H9 (cell line): ENCODE data around the gene FOXC2. TPM values are rescaled to one million over a fixed set of nuclear protein-coding genes. Genes with fewer than 3 reads are reported as not detected.

Experiments
- DNase-seq: peaks from one replicate; pipeline ENCODE4 v3.0.0-alpha.2; 2017
- H2AFZ ChIP-seq: one replicate; pipeline ENCODE4 v1.6.1; 2013; ENCODE audit warnings: mild to moderate bottlenecking, low read length, control low read depth, moderate library complexity
- H2AK5ac ChIP-seq: 2 replicates; pipeline ENCODE4 v1.6.1; 2013; ENCODE audit warnings: low read length, control low read depth, mixed read lengths; ENCODE audit not compliant: insufficient read length
- H2BK120ac ChIP-seq: one replicate; pipeline ENCODE4 v1.6.1; 2013; ENCODE audit warnings: low read depth, mild to moderate bottlenecking, low read length, control low read depth, inconsistent platforms; ENCODE audit not compliant: poor library complexity, severe bottlenecking
- H2BK12ac ChIP-seq: 2 replicates; pipeline ENCODE4 v1.6.1; 2013; ENCODE audit warnings: low read length, control low read depth, mixed read lengths, low read depth; ENCODE audit not compliant: insufficient read length
- H2BK15ac ChIP-seq: 2 replicates; pipeline ENCODE4 v1.6.1; 2013; ENCODE audit warnings: low read depth, low read length, control low read depth
- H2BK20ac ChIP-seq: one replicate; pipeline ENCODE4 v1.6.1; 2013; ENCODE audit warnings: low read depth, mild to moderate bottlenecking, low read length, control low read depth, inconsistent platforms; ENCODE audit not compliant: poor library complexity, severe bottlenecking
- H2BK5ac ChIP-seq: 2 replicates; pipeline ENCODE4 v1.6.1; 2013; ENCODE audit warnings: low read length, control low read depth, mixed read lengths; ENCODE audit not compliant: insufficient read length
- H3K14ac ChIP-seq: 2 replicates; pipeline ENCODE4 v1.6.1; 2013; ENCODE audit warnings: low read length, control low read depth; ENCODE audit not compliant: insufficient read depth
- H3K18ac ChIP-seq: 2 replicates; pipeline ENCODE4 v1.6.1; 2013; ENCODE audit warnings: low read depth, mild to moderate bottlenecking, mixed read lengths, low read length, control low read depth; ENCODE audit not compliant: insufficient read length
- H3K23ac ChIP-seq: 2 replicates; pipeline ENCODE4 v1.6.1; 2013; ENCODE audit warnings: low read length, control low read depth, mixed read lengths, low read depth; ENCODE audit not compliant: insufficient read length
- H3K23me2 ChIP-seq: 2 replicates; pipeline ENCODE4 v1.6.1; 2013; ENCODE audit warnings: low read depth, mild to moderate bottlenecking, mixed read lengths, low read length, control low read depth; ENCODE audit not compliant: insufficient read length, poor library complexity, severe bottlenecking
- H3K27ac ChIP-seq: 2 replicates; pipeline ENCODE4 v1.5.1; 2013; ENCODE audit warnings: low read length, control low read depth, mixed read lengths, low read depth; ENCODE audit not compliant: insufficient read length
- H3K27me3 ChIP-seq: 2 replicates; pipeline ENCODE4 v1.6.1; 2013; ENCODE audit warnings: low read length, control low read depth, inconsistent platforms; ENCODE audit not compliant: insufficient read depth
- H3K4ac ChIP-seq: 2 replicates; pipeline ENCODE4 v1.6.1; 2013; ENCODE audit warnings: low read depth, mild to moderate bottlenecking, control low read depth, inconsistent platforms, low read length, moderate library complexity
- H3K4me1 ChIP-seq: 2 replicates; pipeline ENCODE4 v1.6.1; 2013; ENCODE audit warnings: low read length, control low read depth, inconsistent platforms; ENCODE audit not compliant: insufficient read depth
- H3K4me2 ChIP-seq: 2 replicates; pipeline ENCODE4 v1.6.1; 2013; ENCODE audit warnings: low read length, control low read depth, mixed read lengths; ENCODE audit not compliant: insufficient read length, insufficient read depth
- H3K56ac ChIP-seq: 2 replicates; pipeline ENCODE4 v1.6.1; 2013; ENCODE audit warnings: low read depth, mild to moderate bottlenecking, mixed read lengths, low read length, control low read depth; ENCODE audit not compliant: insufficient read length
- H3K79me1 ChIP-seq: 2 replicates; pipeline ENCODE4 v1.6.1; 2013; ENCODE audit warnings: low read depth, mild to moderate bottlenecking, moderate library complexity, low read length, control low read depth, inconsistent platforms; ENCODE audit not compliant: insufficient read depth, poor library complexity, severe bottlenecking
- H3K79me2 ChIP-seq: 2 replicates; pipeline ENCODE4 v1.6.1; 2013; ENCODE audit warnings: low read length, control low read depth, inconsistent platforms; ENCODE audit not compliant: insufficient read depth
- H3K9ac ChIP-seq: 2 replicates; pipeline ENCODE4 v1.6.1; 2013; ENCODE audit warnings: low read length, control low read depth, mixed read lengths; ENCODE audit not compliant: insufficient read length; ENCODE audit errors: extremely low read depth
- H3K9me3 ChIP-seq: one replicate; pipeline ENCODE4 v1.6.1; 2013; ENCODE audit warnings: low read depth, low read length, inconsistent platforms; ENCODE audit not compliant: control insufficient read depth
- H3T11ph ChIP-seq: one replicate; pipeline ENCODE4 v1.6.1; 2013; ENCODE audit warnings: mild to moderate bottlenecking, low read length, control low read depth, inconsistent platforms
- H4K20me1 ChIP-seq: one replicate; pipeline ENCODE4 v1.6.1; 2013; ENCODE audit not compliant: control insufficient read depth, insufficient read length, insufficient read depth
- H4K5ac ChIP-seq: 2 replicates; pipeline ENCODE4 v1.6.1; 2013; ENCODE audit warnings: low read depth, mild to moderate bottlenecking, mixed read lengths, low read length, control low read depth; ENCODE audit not compliant: insufficient read length
- H4K8ac ChIP-seq: replicated peaks from 2 replicates; pipeline ENCODE4 v1.6.1; 2013; ENCODE audit warnings: low read length, control low read depth, mixed read lengths, low read depth; ENCODE audit not compliant: insufficient read length
- H4K91ac ChIP-seq: 2 replicates; pipeline ENCODE4 v1.6.1; 2013; ENCODE audit warnings: low read depth, mild to moderate bottlenecking, moderate library complexity, mixed read lengths, low read length, control low read depth; ENCODE audit not compliant: insufficient read length
- H3K27ac Mint-ChIP-seq, 3 experiments: 2 replicates in 2 of 3; 3 replicates in 1 of 3; pipeline ENCODE4 v1.8.0; 2020 to 2021; ENCODE audit warnings: mixed read lengths in 3 of 3, mild to moderate bottlenecking in 1 of 3, moderate library complexity in 1 of 3
- H3K27me3 Mint-ChIP-seq: 2 replicates; pipeline ENCODE4 v1.8.0; 2021; ENCODE audit warnings: low read depth, mild to moderate bottlenecking, moderate library complexity, mixed read lengths
- H3K36me3 Mint-ChIP-seq, 3 experiments: 2 replicates in 2 of 3; 3 replicates in 1 of 3; pipeline ENCODE4 v1.8.0; 2020 to 2021; ENCODE audit warnings: low read depth in 3 of 3, mixed read lengths in 3 of 3; ENCODE audit not compliant: insufficient read depth in 1 of 3
- H3K4me1 Mint-ChIP-seq, 2 experiments: 2 replicates each; pipeline ENCODE4 v1.8.0; 2020; ENCODE audit warnings: mixed read lengths in 2 of 2
- H3K4me3 Mint-ChIP-seq, 2 experiments: 2 replicates in 1 of 2; 3 replicates in 1 of 2; pipeline ENCODE4 v1.8.0; 2020 to 2021; ENCODE audit warnings: mild to moderate bottlenecking in 2 of 2, mixed read lengths in 2 of 2, moderate library complexity in 1 of 2
- H3K9me3 Mint-ChIP-seq, 2 experiments: 2 replicates in 1 of 2; 3 replicates in 1 of 2; pipeline ENCODE4 v1.8.0; 2020; ENCODE audit warnings: mild to moderate bottlenecking in 2 of 2, mixed read lengths in 2 of 2, moderate library complexity in 1 of 2
- CTCF ChIP-seq: fragments of 200-600 bp; sonication (generic); conservative IDR thresholded peaks from 3 replicates; pipeline ENCODE4 v1.8.0; 2021; ENCODE audit warnings: antibody characterized with exemption, mild to moderate bottlenecking
- WGBS: extraction: QIAGEN DNeasy Blood & Tissue Kit; methylation state at CpG from one replicate; pipeline ENCODE4 v1.1.7; 2013; ENCODE audit warnings: missing lambda C conversion rate, low lambda C conversion rate, mixed read lengths; ENCODE audit not compliant: insufficient read length; ENCODE audit errors: extremely low coverage; 5-methylcytosine and 5-hydroxymethylcytosine counted together
- total RNA-seq: library from RNA; stranded (reverse); gene quantifications from 2 replicates; pipeline ENCODE4 v1.2.1, GENCODE V29; 2021

FOXC2 gene
- total RNA-seq, 1 experiment from 2014 or later = not detected

- H3K56ac ChIP-seq = no peak overlapping the region
- no CpG with 5 or more reads among the region's 28 CpGs for WGBS
Measured at GRCh38 chr16:86558355-86559193, 8.1 kb upstream of the FOXC2 start.

More at GRCh38 chr16:86558355-86559193, 8.1 kb upstream of the FOXC2 start:
- no peak overlapping the region for H3K4me2 ChIP-seq
- no peak overlapping the region for H2BK120ac ChIP-seq
- no peak overlapping the region for H3K18ac ChIP-seq
- H3K9me3 Mint-ChIP-seq = no peaks in the 10 kb centered on the region; a peak in 1 of 5 replicates
- H3K27me3 Mint-ChIP-seq = peaks cover 17% of the 10 kb centered on the region
- H3K9me3 ChIP-seq = no peaks in the 10 kb centered on the region
- H4K20me1 ChIP-seq = no peaks in the 10 kb centered on the region
- no peak overlapping the region for H2BK12ac ChIP-seq
- no peak overlapping the region for H3K23ac ChIP-seq
- H3K79me1 ChIP-seq = no peaks in the 10 kb centered on the region
- no peak overlapping the region for H3K4ac ChIP-seq
- no peak overlapping the region for H2AFZ ChIP-seq
- no peak overlapping the region for H2AK5ac ChIP-seq
- no peak overlapping the region for H3T11ph ChIP-seq
- no peak overlapping the region for H4K91ac ChIP-seq
- no peak overlapping the region for H3K4me3 Mint-ChIP-seq
- TF ChIP-seq CTCF = no peak
- H3K23me2 ChIP-seq = peaks cover 6% of the 10 kb centered on the region
- no peak overlapping the region for H2BK20ac ChIP-seq
- no peak overlapping the region for H3K27ac Mint-ChIP-seq
- DNase-seq = no peak
- no peaks in the 10 kb centered on the region for H3K79me2 ChIP-seq
- no peak overlapping the region for H3K27ac ChIP-seq
- no peak overlapping the region for H2BK5ac ChIP-seq
- H3K4me1 ChIP-seq = no peaks in the 10 kb centered on the region
- H3K9ac ChIP-seq = no peak overlapping the region
- no peak overlapping the region for H2BK15ac ChIP-seq
- peaks cover 5 to 18% of the 10 kb centered on the region in 2 experiments for H3K4me1 Mint-ChIP-seq
- no peak overlapping the region for H4K5ac ChIP-seq
- no peak overlapping the region; the same call in 1 of the 2 replicates for H3K14ac ChIP-seq
- H3K27me3 ChIP-seq = no peaks in the 10 kb centered on the region; the same call in 1 of the 2 replicates
- H4K8ac ChIP-seq = no peak overlapping the region
- no peaks in the 10 kb centered on the region for H3K36me3 Mint-ChIP-seq
